HEK293T (cell line): Measurements from ENCODE around the gene OPRL1.

Experiments
- BHLHE40 ChIP-seq: fragments of 450-650 bp; IDR thresholded peaks from 2 replicates; pipeline ENCODE4 v1.6.1; 2016; ENCODE audit warnings: mild to moderate bottlenecking, moderate library complexity, borderline replicate concordance
- L3MBTL2 ChIP-seq: fragments of 450-650 bp; conservative IDR thresholded peaks from 2 replicates; pipeline ENCODE4 v1.6.1; 2016; ENCODE audit warnings: mild to moderate bottlenecking

DNA sequence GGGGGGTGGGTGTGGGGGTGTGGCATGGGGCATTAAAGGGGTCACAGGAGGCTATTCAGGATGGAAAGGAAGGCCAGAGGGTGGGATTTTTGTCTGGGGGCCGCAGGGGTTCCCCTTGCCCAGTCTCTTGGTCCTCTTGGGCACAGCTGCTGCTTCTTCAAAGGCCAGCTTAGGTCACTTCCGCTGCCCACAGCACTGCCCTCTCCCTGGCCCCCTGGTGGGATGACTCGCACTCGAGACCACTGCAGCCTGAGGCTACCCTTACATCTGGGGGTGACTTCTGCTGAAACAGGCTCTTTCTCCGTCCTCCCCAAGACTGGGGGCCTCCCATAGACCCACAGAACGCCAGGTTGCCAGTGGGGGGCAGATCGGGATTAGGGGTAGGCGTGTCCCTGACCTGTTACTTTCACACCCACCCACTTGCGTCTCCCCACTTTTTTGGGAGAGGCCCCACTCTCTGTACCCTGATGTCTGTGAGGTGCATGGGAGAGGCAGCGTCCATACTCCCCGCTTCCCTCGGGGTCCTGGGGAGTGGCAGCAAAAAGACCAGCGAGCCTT lies 3.0 kb downstream of the OPRL1 start:
- TF ChIP-seq L3MBTL2: no peak
- no peak for TF ChIP-seq BHLHE40
